K562 (cell line): ENCODE measurements around the gene SYT7. TPM values are rescaled to one million over a fixed set of nuclear protein-coding genes. Genes with fewer than 3 reads are reported as not detected.

Experiments
- ATAC-seq: fragments of 200-7000 bp; cut with Tn5 transposase; 3 replicates; pipeline ENCODE4 v1.9.1; 2020; ENCODE audit warnings: moderate library complexity
- BruUV-seq: library from RNA; stranded (reverse); fragments of 400-500 nt; replicated peaks from 2 replicates; lab custom pipeline; 2021; lab: Mats Ljungman, UMichigan
- CTCF ChIA-PET: fragments of 300-600 bp; formaldehyde crosslinking; extraction: SDS; loops from one replicate; lab custom pipeline; 2021; ENCODE audit warnings: low intra/inter-chr PET ratio; lab: Yijun Ruan, JAX
- POLR2A ChIA-PET: fragments of 300-600, 350-650 bp; sonication (Branson Sonifier 250); formaldehyde crosslinking; extraction: SDS; loops from one replicate; lab custom pipeline; 2021; ENCODE audit warnings: antibody characterized with exemption, inconsistent platforms; lab: Yijun Ruan, JAX
- DNase-seq, 4 experiments: peaks; one replicate each; pipeline versions ENCODE4 v3.0.0 to v3.0.0-alpha.2; 2011 to 2018; ENCODE audit warnings: low spot score in 3 of 4, mixed read lengths in 3 of 4; ENCODE audit errors: extremely low read depth in 1 of 4
- FAIRE-seq: peaks from 2 replicates; lab custom pipeline; 2011; peaks lifted over from hg19 to GRCh38; lab: Jason Lieb, UNC
- H2AFZ ChIP-seq: 2 replicates; pipeline ENCODE4 v1.6.0; 2011; ENCODE audit warnings: low read depth, low read length, control low read depth, inconsistent platforms
- H3K27ac ChIP-seq: fragments of 200-600 bp; 3 replicates; pipeline ENCODE4 v1.8.0; 2011; ENCODE audit warnings: low read depth, mild to moderate bottlenecking, control low read depth, inconsistent platforms, low read length, moderate library complexity, mixed read lengths; ENCODE audit errors: extremely low read depth
- H3K27me3 ChIP-seq, 2 experiments: fragments of 300-600 bp in 1 of 2; 2 replicates in 1 of 2; 3 replicates in 1 of 2; pipeline versions ENCODE4 v1.6.0 to v1.8.0; 2011; ENCODE audit warnings: inconsistent platforms in 2 of 2, low read length in 2 of 2, mild to moderate bottlenecking in 1 of 2, mixed read lengths in 1 of 2, moderate library complexity in 1 of 2; ENCODE audit not compliant: control insufficient read depth in 2 of 2, insufficient read depth in 2 of 2
- H3K36me3 ChIP-seq: fragments of 300-600 bp; 3 replicates; pipeline ENCODE4 v1.8.0; 2011; ENCODE audit warnings: mild to moderate bottlenecking, low read length, inconsistent platforms; ENCODE audit not compliant: control insufficient read depth, insufficient read depth
- H3K4me1 ChIP-seq, 2 experiments: fragments of 200-600 bp in 1 of 2; replicated peaks in 1 of 2; 2 replicates in 1 of 2; 3 replicates in 1 of 2; pipeline versions ENCODE4 v1.5.1 to v1.8.0; 2011; ENCODE audit warnings: inconsistent platforms in 2 of 2, low read length in 2 of 2, mild to moderate bottlenecking in 1 of 2, mixed read lengths in 1 of 2, moderate library complexity in 1 of 2; ENCODE audit not compliant: control insufficient read depth in 2 of 2, insufficient read depth in 2 of 2
- H3K4me2 ChIP-seq: 2 replicates; pipeline ENCODE4 v1.6.1; 2011; ENCODE audit warnings: low read length, control low read depth, inconsistent platforms, mixed read lengths; ENCODE audit not compliant: insufficient read depth
- H3K4me3 ChIP-seq: fragments of 200-600 bp; sonication (generic), shearing (Covaris generic); 2 replicates; pipeline ENCODE4 v1.5.1; 2016; ENCODE audit warnings: control low read depth, inconsistent platforms
- H3K79me2 ChIP-seq: fragments of 200-600 bp; 3 replicates; pipeline ENCODE4 v1.8.0; 2011; ENCODE audit warnings: low read length, inconsistent platforms; ENCODE audit not compliant: control insufficient read depth, insufficient read depth
- H3K9ac ChIP-seq, 2 experiments: 2 replicates each; pipeline versions ENCODE4 v1.6.0 to v1.6.1; 2011; ENCODE audit warnings: low read depth in 2 of 2, low read length in 2 of 2, control low read depth in 1 of 2, inconsistent platforms in 1 of 2, mild to moderate bottlenecking in 1 of 2, mixed read lengths in 1 of 2; ENCODE audit not compliant: insufficient read depth in 1 of 2
- H3K9me1 ChIP-seq: one replicate; pipeline ENCODE4 v1.6.0; 2011; ENCODE audit warnings: inconsistent platforms, mild to moderate bottlenecking, low read length, moderate library complexity; ENCODE audit not compliant: control insufficient read depth, insufficient read depth
- H3K9me3 ChIP-seq: replicated peaks from 2 replicates; pipeline ENCODE4 v1.5.1; 2011; ENCODE audit warnings: low read depth, low read length, inconsistent platforms; ENCODE audit not compliant: control insufficient read depth, insufficient read depth
- H4K20me1 ChIP-seq: replicated peaks from 2 replicates; pipeline ENCODE4 v1.6.1; 2011; ENCODE audit warnings: low read length, inconsistent platforms, mixed read lengths; ENCODE audit not compliant: control insufficient read depth, insufficient read depth
- CREB5 ChIP-seq: fragments of 250-450 bp; sonication (Bioruptor Pico); IDR thresholded peaks from 2 replicates; pipeline ENCODE4 v1.5.0; 2020; ENCODE audit warnings: mild to moderate bottlenecking
- CTCF ChIP-seq, 3 experiments: IDR thresholded peaks in 2 of 3; conservative IDR thresholded peaks in 1 of 3; 2 replicates each; pipeline ENCODE4 v1.5.1; 2011 to 2012; ENCODE audit warnings: low read length in 3 of 3, mild to moderate bottlenecking in 3 of 3, control low read depth in 2 of 3, improper control_type of control experiment in 1 of 3, inconsistent platforms in 1 of 3, low read depth in 1 of 3, mixed read lengths in 1 of 3, moderate library complexity in 1 of 3; ENCODE audit not compliant: insufficient read depth in 2 of 3
- KAT2B ChIP-seq: IDR thresholded peaks from one replicate; pipeline ENCODE4 v1.6.1; 2012; ENCODE audit warnings: low read depth, mild to moderate bottlenecking, control low read depth, inconsistent platforms, low read length, moderate library complexity
- SFPQ ChIP-seq: fragments of 200-400 bp; formaldehyde crosslinking; IDR thresholded peaks from 2 replicates; pipeline ENCODE4 v1.6.1; 2017; ENCODE audit warnings: mild to moderate bottlenecking, low read depth, low read length, moderate library complexity
- TEAD1 ChIP-seq, 2 experiments: fragments of 450-650 bp in 1 of 2; sonication (generic) in 1 of 2; formaldehyde crosslinking; IDR thresholded peaks; 2 replicates each; pipeline versions ENCODE4 v1.4.0 to v1.8.0; 2020 to 2022; ENCODE audit warnings: mild to moderate bottlenecking in 2 of 2, missing genetic modification reagents in 1 of 2
- TEAD2 ChIP-seq: fragments of 450-650 bp; IDR thresholded peaks from 2 replicates; pipeline ENCODE4 v1.6.1; 2016; ENCODE audit warnings: missing genetic modification characterization, control low read depth, missing compliant biosample characterization
- ZBTB1 ChIP-seq: sonication (generic); formaldehyde crosslinking; IDR thresholded peaks from 2 replicates; pipeline ENCODE4 v1.8.1; 2023; ENCODE audit warnings: missing genetic modification reagents, low read depth, mild to moderate bottlenecking, borderline replicate concordance
- ZFX ChIP-seq: sonication (generic); formaldehyde crosslinking; IDR thresholded peaks from 2 replicates; pipeline ENCODE4 v1.8.0; 2022; ENCODE audit warnings: mild to moderate bottlenecking, missing genetic modification reagents, moderate library complexity
- ZNF778 ChIP-seq: fragments of 450-650 bp; formaldehyde crosslinking; IDR thresholded peaks from 2 replicates; pipeline ENCODE4 v1.4.0; 2020; ENCODE audit warnings: mild to moderate bottlenecking, moderate library complexity
- WGBS: fragments of 100-300 bp; shearing (Covaris generic); methylation state at CpG from one replicate; pipeline ENCODE4 v1.1.6; 2016; ENCODE audit warnings: low coverage, mixed read lengths; ENCODE audit not compliant: insufficient coverage; ENCODE audit errors: missing lambda C conversion rate; 5-methylcytosine and 5-hydroxymethylcytosine counted together
- in situ Hi-C: fragments of 300-500 bp; cut with MboI; formaldehyde crosslinking; loops from 4 replicates; pipeline ENCODE4 v1.15.0; 2018; ENCODE audit warnings: inconsistent platforms, mixed read lengths
- intact Hi-C: fragments of 100-400 bp; cut with micrococcal nuclease; formaldehyde crosslinking; loops from 2 replicates; pipeline ENCODE4 v1.14.2; 2022
- polyA plus RNA-seq, 8 experiments: library from polyadenylated mRNA; depleted of rRNA in 4 of 8; stranded (reverse) in 5 of 8; unstranded in 3 of 8; fragments of >200 nt; fragmentation: Nextera tagmentation in 2 of 8; fragmentation: Illumina TruSeq in 1 of 8; extraction: Ambion mirVana in 2 of 8; extraction: Trizol in 1 of 8; gene quantifications; 2 replicates each; pipeline versions ENCODE4 v1.2.1 to v1.2.3, GENCODE V29; 2011 to 2014; ENCODE audit warnings: inconsistent platforms in 1 of 8, missing spikeins in 1 of 8
- total RNA-seq, 7 experiments: library from RNA; depleted of rRNA in 6 of 7; stranded (reverse); fragments of >200 nt in 6 of 7; fragmentation: Illumina TruSeq in 2 of 7; extraction: Trizol in 2 of 7; gene quantifications; 2 replicates each; pipeline versions ENCODE4 v1.2.1 to v1.2.3, GENCODE V29; 2011 to 2021; ENCODE audit warnings: low replicate concordance in 1 of 7
- TF ChIP-seq, protein P1 (sequence below), 3 experiments: fragments of 200-800 bp in 1 of 3; sonication (Bioruptor generic) in 1 of 3; sonication (generic) in 1 of 3; formaldehyde crosslinking in 1 of 3; IDR thresholded peaks; 2 replicates each; pipeline versions ENCODE4 v1.6.1 to v1.8.0; 2016 to 2022; ENCODE audit warnings: mild to moderate bottlenecking in 2 of 3, missing compliant biosample characterization in 2 of 3, missing genetic modification characterization in 2 of 3, missing genetic modification reagents in 1 of 3

SYT7 gene
- total and polyA plus RNA-seq, 9 of the 15 experiments (the other 6 are each of a cell fraction or from before 2014, with no cell fraction given): 0.01 to 0.51 (median 0.16) TPM; not detected in 1

DNA sequence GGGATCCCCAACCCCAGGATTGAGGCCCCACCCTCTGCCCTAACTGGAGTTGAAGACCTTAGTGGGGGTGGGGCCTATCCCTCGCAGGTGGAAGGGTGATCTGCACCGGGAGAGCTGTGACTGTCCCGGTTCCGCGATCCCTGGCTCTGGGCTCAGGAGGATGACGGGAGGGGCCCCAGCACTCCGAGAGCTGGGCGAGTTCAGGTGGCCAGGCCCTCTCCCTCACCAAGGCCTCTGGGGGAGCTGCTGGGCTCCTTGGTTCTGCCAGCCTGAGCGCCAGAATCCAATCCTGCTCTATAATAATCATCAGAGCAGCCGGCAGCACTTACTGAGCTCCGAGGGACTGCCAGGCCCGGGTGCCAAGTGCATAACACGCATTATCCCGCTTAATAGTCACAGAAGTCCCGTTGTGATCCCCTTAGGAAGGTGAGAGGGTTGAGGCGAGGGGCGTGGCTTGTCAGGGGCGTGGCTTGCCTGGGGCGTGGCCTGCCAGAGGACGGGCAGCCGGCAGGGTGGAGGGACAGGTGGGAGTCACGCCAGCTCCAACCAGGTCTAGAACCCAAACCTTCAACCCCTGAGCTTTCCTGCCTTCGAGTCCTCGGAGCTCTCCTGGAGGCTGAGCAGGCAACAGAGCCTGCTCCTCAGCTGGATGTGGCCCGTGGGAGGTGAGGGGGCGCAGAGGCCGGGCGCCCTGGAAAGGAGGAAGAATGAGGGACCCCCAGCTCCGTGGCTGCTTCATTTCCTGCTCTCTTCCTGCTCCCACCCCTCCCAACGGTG, 7.3 kb upstream of the SYT7 start (continued):
- TF ChIP-seq CTCF (IDR thresholded peaks at IDR 0.05 in 2 of 3, conservative IDR thresholded peaks at IDR 0.05 in 1 of 3; ENCODE audit: insufficient read depth in 2 of 3, low read depth in 1 of 3, low read length in 3 of 3): peak in 2 of 3 experiments; percentile 14 to 39; a peak in 1 of 6 replicates
- no peak for TF ChIP-seq ZBTB1 (CRISPR knock-in tag)
- no peak for TF ChIP-seq CREB5
- TF ChIP-seq, all 486 proteins: peak for 5

- BruUV-seq: no TSS peak
- Histone ChIP-seq H3K9me3 (no peaks in the 10 kb centered on the region), H2AFZ (no peak overlapping the region), H3K9me1 (no peaks in the 10 kb centered on the region), H3K4me3 (no peak overlapping the region), H3K79me2 (no peaks in the 10 kb centered on the region), H3K4me1 (peaks cover 3 to 20% of the 10 kb centered on the region in 2 experiments; a peak in 4 of 5 replicates), H3K4me2 (no peak overlapping the region), H4K20me1 (peaks cover 18% of the 10 kb centered on the region), H3K9ac (peak overlapping the region in 1 of 2 experiments; percentile 68; a peak in 1 of 4 replicates), H3K27ac (no peak overlapping the region), H3K27me3 (peaks cover 13 to 72% of the 10 kb centered on the region in 2 experiments; a peak in 3 of 5 replicates), H3K36me3 (no peaks in the 10 kb centered on the region)
- ChIA-PET POLR2A (interaction anchor here (1.4 kb wide), 1 partner anchor 20 kb away, joined by 4 read pairs; no protein-coding TSS in a partner anchor), CTCF (no interaction called here)
- DNase-seq: peak; percentile 25 to 44 (median 35)
- peak; percentile 68 for ATAC-seq
- 14% methylated on average over 14 of the region's 41 CpGs for WGBS
- in situ Hi-C loops (no loop called here), intact Hi-C loops (no loop called here)
- no peak for FAIRE-seq
- TF ChIP-seq TEAD2 (tag) (peak; percentile 72; the same call in 1 of the 2 replicates), ZFX (CRISPR knock-in tag) (0 out of 2 replicates have a peak, but pooled peaks have one; percentile 12), TEAD1 (CRISPR knock-in tag; IDR thresholded peaks at IDR 0.05) (peak in 1 of 2 experiments; percentile 78; a peak in 1 of 4 replicates), SFPQ (no peak), ZNF778 (CRISPR knock-in tag) (no peak), KAT2B (no peak)
- TF ChIP-seq, protein P1, sequence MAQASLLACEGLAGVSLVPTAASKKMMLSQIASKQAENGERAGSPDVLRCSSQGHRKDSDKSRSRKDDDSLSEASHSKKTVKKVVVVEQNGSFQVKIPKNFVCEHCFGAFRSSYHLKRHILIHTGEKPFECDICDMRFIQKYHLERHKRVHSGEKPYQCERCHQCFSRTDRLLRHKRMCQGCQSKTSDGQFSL (CRISPR knock-in tag; IDR thresholded peaks at IDR 0.05): no peak
- TF ChIP-seq, protein P1 (tag; IDR thresholded peaks at IDR 0.05): no peak
These were observed 6.7 kb upstream of the SYT7 start for GRCh38 chr11:61587541-61587941.
